MM.1S (cell line): ENCODE data around the gene KIAA1671.

Experiments used
- DNase-seq: peaks from one replicate; pipeline ENCODE4 v3.0.0-alpha.2; 2015
- H2AFZ ChIP-seq: fragments of 300-600 bp; sonication (generic); 2 replicates; pipeline ENCODE4 v1.6.0; 2016; ENCODE audit warnings: antibody characterized with exemption, low read length
- H3F3A ChIP-seq: fragments of 300-600 bp; sonication (generic); 2 replicates; pipeline ENCODE4 v1.6.1; 2016; ENCODE audit warnings: mild to moderate bottlenecking, antibody characterized with exemption, low read length, moderate library complexity, mixed read lengths; ENCODE audit not compliant: insufficient read depth
- H3K27ac ChIP-seq: fragments of 300-600 bp; sonication (generic); 2 replicates; pipeline ENCODE4 v1.5.1; 2016; ENCODE audit warnings: mild to moderate bottlenecking, low read length
- H3K27me3 ChIP-seq: fragments of 300-600 bp; sonication (generic); replicated peaks from 2 replicates; pipeline ENCODE4 v1.6.0; 2016; ENCODE audit warnings: low read length; ENCODE audit not compliant: insufficient read depth
- H3K36me3 ChIP-seq: fragments of 300-600 bp; sonication (generic); replicated peaks from 2 replicates; pipeline ENCODE4 v1.6.1; 2016; ENCODE audit warnings: mild to moderate bottlenecking, low read length, mixed read lengths; ENCODE audit not compliant: insufficient read depth
- H3K4me1 ChIP-seq: fragments of 300-600 bp; sonication (generic); 2 replicates; pipeline ENCODE4 v1.6.1; 2016; ENCODE audit warnings: low read length, mixed read lengths
- H3K4me2 ChIP-seq: fragments of 300-600 bp; sonication (generic); 2 replicates; pipeline ENCODE4 v1.6.0; 2016; ENCODE audit warnings: low read depth, low read length
- H3K4me3 ChIP-seq: fragments of 300-600 bp; sonication (generic); 2 replicates; pipeline ENCODE4 v1.5.1; 2016; ENCODE audit warnings: low read length, mixed read lengths
- H3K79me2 ChIP-seq: fragments of 300-600 bp; sonication (generic); 2 replicates; pipeline ENCODE4 v1.6.1; 2016; ENCODE audit warnings: mixed run types, low read length, mixed read lengths
- H3K9ac ChIP-seq: fragments of 300-600 bp; sonication (generic); 2 replicates; pipeline ENCODE4 v1.6.1; 2016; ENCODE audit warnings: low read length, mixed read lengths
- H3K9me2 ChIP-seq: fragments of 300-600 bp; sonication (generic); replicated peaks from 2 replicates; pipeline ENCODE4 v1.6.1; 2016; ENCODE audit warnings: mild to moderate bottlenecking, low read length, mixed read lengths; ENCODE audit not compliant: insufficient read depth
- H3K9me3 ChIP-seq: fragments of 300-600 bp; sonication (generic); replicated peaks from 2 replicates; pipeline ENCODE4 v1.6.1; 2016; ENCODE audit warnings: mild to moderate bottlenecking, low read length, mixed read lengths; ENCODE audit not compliant: insufficient read depth
- H4K20me1 ChIP-seq: fragments of 300-600 bp; sonication (generic); 2 replicates; pipeline ENCODE4 v1.6.1; 2016; ENCODE audit warnings: mild to moderate bottlenecking, low read length, moderate library complexity, mixed read lengths; ENCODE audit not compliant: insufficient read depth
- CTCF ChIP-seq: fragments of 300-600 bp; sonication (generic); IDR thresholded peaks from 2 replicates; pipeline ENCODE4 v1.5.1; 2016; ENCODE audit warnings: antibody characterized with exemption, low read length, mixed read lengths
- EZH2 ChIP-seq: fragments of 300-600 bp; sonication (generic); optimal IDR thresholded peaks from 2 replicates; pipeline ENCODE3; 2017; ENCODE audit warnings: low read depth, mild to moderate bottlenecking, antibody characterized with exemption, low read length, mixed read lengths
- EZH2phosphoT487 ChIP-seq: fragments of 300-600 bp; sonication (generic); IDR thresholded peaks from 2 replicates; pipeline ENCODE4 v1.6.1; 2018; ENCODE audit warnings: antibody characterized with exemption, low read length

Gene KIAA1671

GRCh38 chr22:25068707-25069106, 116.2 kb downstream of the KIAA1671 start:
- H3K9me2 ChIP-seq = no peaks in the 10 kb centered on the region
- no peak overlapping the region for H3K4me2 ChIP-seq
- no peak for TF ChIP-seq EZH2
- no peak for TF ChIP-seq EZH2phosphoT487
- no peak for TF ChIP-seq CTCF
- no peak overlapping the region for H2AFZ ChIP-seq
- H3K27me3 ChIP-seq = peaks cover 15% of the 10 kb centered on the region; the same call in 1 of the 2 replicates
- no peak overlapping the region for H3K4me3 ChIP-seq
- H3K4me1 ChIP-seq = no peaks in the 10 kb centered on the region
- no peak for DNase-seq
- no peak overlapping the region for H3K27ac ChIP-seq
- H3F3A ChIP-seq = no peaks in the 10 kb centered on the region
- H3K36me3 ChIP-seq = no peaks in the 10 kb centered on the region
- H3K9ac ChIP-seq = no peak overlapping the region
- no peaks in the 10 kb centered on the region for H3K9me3 ChIP-seq
- no peaks in the 10 kb centered on the region for H4K20me1 ChIP-seq
- H3K79me2 ChIP-seq = no peaks in the 10 kb centered on the region

- Histone ChIP-seq H3K36me3 (no peaks in the 10 kb centered on the region), H2AFZ (no peak overlapping the region), H3K9me3 (no peaks in the 10 kb centered on the region), H3K4me1 (no peaks in the 10 kb centered on the region), H4K20me1 (no peaks in the 10 kb centered on the region), H3F3A (no peaks in the 10 kb centered on the region), H3K4me2 (no peak overlapping the region), H3K4me3 (no peak overlapping the region), H3K27ac (no peak overlapping the region), H3K79me2 (no peaks in the 10 kb centered on the region), H3K9ac (no peak overlapping the region), H3K9me2 (no peaks in the 10 kb centered on the region), H3K27me3 (peaks cover 15% of the 10 kb centered on the region; the same call in 1 of the 2 replicates)
- no peak for DNase-seq
- TF ChIP-seq EZH2 (no peak), CTCF (no peak), EZH2phosphoT487 (no peak)
These were observed 116.9 kb downstream of the KIAA1671 start for GRCh38 chr22:25069426-25069757.

GRCh38 chr22:25069758-25070481, 117.4 kb downstream of the KIAA1671 start:
- TF ChIP-seq EZH2 = no peak
- TF ChIP-seq CTCF = no peak
- TF ChIP-seq EZH2phosphoT487 = no peak
- Histone ChIP-seq H3K4me2 (no peak overlapping the region), H3K4me1 (no peaks in the 10 kb centered on the region)

More at GRCh38 chr22:25069758-25070481, 117.4 kb downstream of the KIAA1671 start:
- H3K4me3 ChIP-seq = no peak overlapping the region
- no peak overlapping the region for H2AFZ ChIP-seq
- H3F3A ChIP-seq = no peaks in the 10 kb centered on the region
- H3K27ac ChIP-seq = no peak overlapping the region
- no peaks in the 10 kb centered on the region for H3K9me2 ChIP-seq
- H4K20me1 ChIP-seq = no peaks in the 10 kb centered on the region
- H3K36me3 ChIP-seq = no peaks in the 10 kb centered on the region
- no peaks in the 10 kb centered on the region for H3K79me2 ChIP-seq
- no peak for DNase-seq
- H3K9ac ChIP-seq = no peak overlapping the region
- peaks cover 15% of the 10 kb centered on the region; the same call in 1 of the 2 replicates for H3K27me3 ChIP-seq
- no peaks in the 10 kb centered on the region for H3K9me3 ChIP-seq
